Immature natural killer cell (primary cell): ENCODE data around the gene ABCA4. TPM values are rescaled to one million over a fixed set of nuclear protein-coding genes. Genes with fewer than 3 reads are reported as not detected.

Source experiments
- DNase-seq, 3 donors: peaks; one replicate each; pipeline ENCODE4 v3.0.0; 2022; ENCODE audit warnings: mixed read lengths in 1 of 3
- H3K27ac Mint-ChIP-seq, 6 donors: one replicate each; pipeline ENCODE4 v1.8.0; 2020; ENCODE audit warnings: mixed read lengths in 6 of 6, mild to moderate bottlenecking in 5 of 6, inconsistent platforms in 4 of 6, moderate library complexity in 3 of 6
- H3K27me3 Mint-ChIP-seq, 3 donors: one replicate each; pipeline ENCODE4 v1.8.0; 2020 to 2021; ENCODE audit warnings: low read depth in 3 of 3, mild to moderate bottlenecking in 3 of 3, mixed read lengths in 3 of 3, moderate library complexity in 3 of 3, inconsistent platforms in 1 of 3
- H3K36me3 Mint-ChIP-seq, 3 donors: one replicate each; pipeline ENCODE4 v1.8.0; 2020; ENCODE audit warnings: mixed read lengths in 3 of 3, inconsistent platforms in 2 of 3, mild to moderate bottlenecking in 2 of 3
- H3K4me1 Mint-ChIP-seq, 2 donors: one replicate each; pipeline ENCODE4 v1.8.0; 2020; ENCODE audit warnings: inconsistent platforms in 2 of 2, mild to moderate bottlenecking in 2 of 2, mixed read lengths in 2 of 2, moderate library complexity in 1 of 2
- H3K4me3 Mint-ChIP-seq, 5 donors: one replicate each; pipeline ENCODE4 v1.8.0; 2020; ENCODE audit warnings: mild to moderate bottlenecking in 5 of 5, mixed read lengths in 5 of 5, inconsistent platforms in 3 of 5, moderate library complexity in 3 of 5
- H3K9me3 Mint-ChIP-seq, 6 donors: one replicate each; pipeline ENCODE4 v1.8.0; 2020; ENCODE audit warnings: mild to moderate bottlenecking in 6 of 6, mixed read lengths in 6 of 6, inconsistent platforms in 4 of 6, moderate library complexity in 3 of 6
- polyA plus RNA-seq, 3 donors: library from polyadenylated mRNA; unstranded; fragments of 300-500 nt; fragmentation: Illumina TruSeq; gene quantifications; one replicate each; pipeline ENCODE4 v1.2.3, GENCODE V29; 2021

ABCA4 gene
- polyA plus RNA-seq, 3 donors from 2014 or later = 0.08 TPM; not detected in 2

DNA sequence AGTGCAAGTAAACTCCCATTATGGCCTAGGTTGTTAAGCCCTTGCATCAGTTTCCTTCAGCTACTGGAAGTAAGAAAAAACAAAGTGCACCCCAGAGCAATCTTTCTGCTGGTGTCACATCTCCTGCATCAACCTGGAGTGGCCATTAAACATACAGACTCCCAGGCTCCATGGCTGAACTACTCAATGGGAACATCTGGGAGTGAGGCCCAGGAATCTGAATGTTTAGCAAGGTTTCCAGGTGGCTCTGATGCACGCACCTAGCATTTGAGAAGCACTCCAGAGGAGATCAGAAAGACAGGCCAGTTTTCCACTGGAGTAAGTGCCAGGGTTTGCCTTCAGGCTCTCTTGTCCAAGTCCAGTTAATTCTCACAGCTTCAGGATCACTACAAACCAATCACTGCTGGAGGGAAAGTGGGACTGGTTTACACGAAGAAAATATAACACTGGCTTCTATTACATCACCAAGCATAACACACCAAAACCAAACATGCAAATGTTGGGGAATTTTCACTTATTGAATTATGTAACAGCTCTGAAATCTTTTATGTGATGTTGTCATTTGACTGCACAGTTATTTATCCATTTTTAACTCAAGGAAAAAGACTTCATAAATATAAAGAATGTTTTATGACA is 22.3 kb upstream of the ABCA4 start:
- H3K4me3 Mint-ChIP-seq = no peak overlapping the region
- peaks cover 2 to 8% (median 3%) of the 10 kb centered on the region in 3 donors for H3K27me3 Mint-ChIP-seq
- no peak for DNase-seq
- H3K4me1 Mint-ChIP-seq = no peaks in the 10 kb centered on the region
- H3K36me3 Mint-ChIP-seq = no peaks in the 10 kb centered on the region
- H3K27ac Mint-ChIP-seq = no peak overlapping the region
- H3K9me3 Mint-ChIP-seq = peaks cover 0 to 4% (median 0%) of the 10 kb centered on the region in 6 donors

DNA sequence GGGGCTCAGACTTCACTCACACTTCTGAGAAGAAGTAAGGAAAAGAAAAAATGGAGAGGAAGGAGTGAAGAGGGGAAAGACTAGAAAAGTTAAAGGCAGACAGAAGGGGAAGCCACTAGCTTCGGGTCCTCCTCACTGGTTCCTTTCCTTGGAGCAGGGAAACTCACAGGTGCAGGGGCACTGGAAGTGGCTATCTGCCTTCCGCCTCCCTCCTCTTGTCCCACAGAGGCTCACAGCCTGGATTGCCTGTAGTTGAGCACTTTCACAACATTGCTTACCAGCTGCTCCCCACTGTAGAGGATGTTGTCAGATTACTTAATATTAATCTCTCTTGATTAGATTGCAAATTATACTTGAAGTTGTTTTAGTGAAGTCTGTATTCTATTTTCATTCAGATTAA is 21.6 kb upstream of the ABCA4 start:
- H3K27me3 Mint-ChIP-seq = peaks cover 2 to 8% (median 3%) of the 10 kb centered on the region in 3 donors
- no peak overlapping the region for H3K27ac Mint-ChIP-seq
- DNase-seq = no peak
- no peaks in the 10 kb centered on the region for H3K4me1 Mint-ChIP-seq
- H3K4me3 Mint-ChIP-seq = no peak overlapping the region
- no peaks in the 10 kb centered on the region for H3K36me3 Mint-ChIP-seq
- H3K9me3 Mint-ChIP-seq = peaks cover 0 to 4% (median 0%) of the 10 kb centered on the region in 6 donors

DNA sequence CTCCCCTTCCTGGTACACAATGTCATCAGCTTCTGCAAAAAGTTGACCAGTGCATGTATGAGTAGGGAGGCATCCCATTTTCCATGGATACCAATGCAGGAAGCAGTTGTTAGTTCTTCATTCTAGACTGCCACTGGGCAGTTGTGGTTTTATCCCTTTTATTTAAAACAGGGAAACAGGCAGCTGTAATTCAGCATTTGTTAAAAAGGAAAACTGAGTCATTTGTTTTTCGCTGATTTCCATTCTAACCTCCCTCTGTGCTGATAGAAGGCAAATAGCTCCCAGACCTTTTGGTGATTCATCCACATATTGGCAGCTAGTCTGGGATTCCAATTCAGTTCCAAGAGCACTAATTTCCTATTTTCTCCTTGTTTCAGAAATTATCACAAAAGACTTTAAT is 21.1 kb upstream of the ABCA4 start:
- Mint-ChIP-seq H3K4me3 (no peak overlapping the region), H3K27ac (no peak overlapping the region), H3K36me3 (no peaks in the 10 kb centered on the region), H3K4me1 (no peaks in the 10 kb centered on the region), H3K27me3 (peaks cover 2 to 5% (median 3%) of the 10 kb centered on the region in 3 donors), H3K9me3 (peaks cover 0 to 4% (median 0%) of the 10 kb centered on the region in 6 donors)
- DNase-seq = no peak

DNA sequence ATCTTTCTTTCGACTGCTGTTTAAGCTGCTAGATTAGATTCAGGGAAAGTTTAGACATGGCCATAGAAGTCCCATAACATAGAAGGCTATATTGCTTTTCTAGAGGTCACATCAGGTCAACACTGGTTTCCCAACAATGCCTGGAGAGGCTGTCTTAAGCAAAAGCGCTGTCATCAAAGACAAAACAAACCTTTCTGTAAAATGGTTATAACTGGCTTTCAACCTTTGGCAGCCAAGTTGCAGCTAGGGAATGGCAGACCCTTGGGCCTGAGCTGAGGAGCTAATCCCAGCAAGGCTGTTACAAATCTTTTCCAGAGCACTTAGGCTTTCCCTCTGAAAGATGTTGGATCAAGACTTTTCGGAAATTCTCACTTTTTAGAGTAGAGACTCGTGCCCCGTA is 11.2 kb upstream of the ABCA4 start:
- Mint-ChIP-seq H3K36me3 (peaks cover 0 to 4% (median 0%) of the 10 kb centered on the region in 3 donors), H3K27me3 (peaks cover 0 to 6% (median 0%) of the 10 kb centered on the region in 3 donors), H3K4me1 (no peaks in the 10 kb centered on the region), H3K4me3 (no peak overlapping the region), H3K9me3 (peaks cover 0 to 7% (median 2%) of the 10 kb centered on the region in 6 donors), H3K27ac (no peak overlapping the region)
- no peak for DNase-seq

DNA sequence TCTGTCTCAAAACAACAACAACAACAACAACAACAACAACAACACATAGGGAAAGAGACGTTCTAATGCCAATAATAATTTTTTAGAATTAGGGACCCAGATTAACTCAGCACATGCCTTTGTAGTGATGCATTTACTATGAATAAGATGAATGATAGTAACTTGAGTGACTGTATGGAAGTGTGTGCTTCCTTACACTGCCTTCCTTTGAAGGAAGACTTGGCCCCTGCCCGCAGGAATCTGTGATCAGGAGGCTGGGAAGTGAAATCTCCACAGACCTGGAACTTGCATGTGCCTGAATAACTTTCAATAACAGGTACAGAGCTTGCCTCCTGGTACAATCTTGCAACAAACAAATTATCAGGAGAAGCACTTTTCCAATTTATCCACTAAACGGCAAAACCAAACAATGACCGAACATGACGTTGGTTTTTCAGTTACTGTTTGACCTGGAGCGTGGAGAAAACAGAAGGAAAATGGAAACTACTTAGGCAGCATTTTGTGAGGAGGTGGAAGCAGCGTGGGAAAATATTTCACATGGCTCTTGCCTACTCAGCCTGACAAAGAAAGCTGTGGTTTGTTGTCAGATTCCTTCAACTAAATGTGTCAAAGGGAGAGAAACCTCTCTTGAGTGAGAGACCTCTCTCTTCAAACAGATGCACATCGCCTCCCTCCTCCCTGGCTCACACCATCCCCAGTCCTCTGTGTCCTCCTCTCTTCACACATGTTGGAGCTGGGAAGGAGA is 10.1 kb upstream of the ABCA4 start:
- H3K9me3 Mint-ChIP-seq = peaks cover 0 to 7% (median 2%) of the 10 kb centered on the region in 6 donors
- H3K4me3 Mint-ChIP-seq = no peak overlapping the region
- H3K27me3 Mint-ChIP-seq = peaks cover 0 to 4% (median 0%) of the 10 kb centered on the region in 3 donors
- H3K36me3 Mint-ChIP-seq = peaks cover 0 to 4% (median 0%) of the 10 kb centered on the region in 3 donors
- H3K4me1 Mint-ChIP-seq = no peaks in the 10 kb centered on the region
- no peak for DNase-seq
- no peak overlapping the region for H3K27ac Mint-ChIP-seq

DNA sequence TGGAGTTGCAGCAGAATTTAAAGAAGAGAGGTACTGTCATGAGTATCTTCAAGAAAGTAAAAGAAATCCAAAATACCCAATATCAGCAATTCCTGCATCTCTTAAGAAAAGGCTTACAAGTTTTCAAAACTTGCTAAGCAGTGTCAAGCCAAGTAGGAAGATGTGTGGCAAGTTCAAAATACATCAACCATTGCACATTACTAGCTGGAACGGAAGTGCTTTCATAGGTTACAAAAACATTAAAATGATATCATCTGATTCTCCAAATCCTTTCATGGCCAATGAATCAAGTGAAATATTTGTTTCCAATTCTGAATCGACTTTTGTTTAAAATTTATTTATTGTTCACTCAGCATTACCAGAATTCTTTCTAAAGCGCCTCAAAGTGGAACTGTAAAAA is 5.7 kb upstream of the ABCA4 start:
- Mint-ChIP-seq H3K4me3 (no peak overlapping the region), H3K27ac (no peak overlapping the region), H3K4me1 (no peaks in the 10 kb centered on the region), H3K36me3 (no peaks in the 10 kb centered on the region), H3K27me3 (peaks cover 0 to 5% (median 2%) of the 10 kb centered on the region in 3 donors), H3K9me3 (peaks cover 0 to 2% (median 0%) of the 10 kb centered on the region in 6 donors)
- no peak for DNase-seq

DNA sequence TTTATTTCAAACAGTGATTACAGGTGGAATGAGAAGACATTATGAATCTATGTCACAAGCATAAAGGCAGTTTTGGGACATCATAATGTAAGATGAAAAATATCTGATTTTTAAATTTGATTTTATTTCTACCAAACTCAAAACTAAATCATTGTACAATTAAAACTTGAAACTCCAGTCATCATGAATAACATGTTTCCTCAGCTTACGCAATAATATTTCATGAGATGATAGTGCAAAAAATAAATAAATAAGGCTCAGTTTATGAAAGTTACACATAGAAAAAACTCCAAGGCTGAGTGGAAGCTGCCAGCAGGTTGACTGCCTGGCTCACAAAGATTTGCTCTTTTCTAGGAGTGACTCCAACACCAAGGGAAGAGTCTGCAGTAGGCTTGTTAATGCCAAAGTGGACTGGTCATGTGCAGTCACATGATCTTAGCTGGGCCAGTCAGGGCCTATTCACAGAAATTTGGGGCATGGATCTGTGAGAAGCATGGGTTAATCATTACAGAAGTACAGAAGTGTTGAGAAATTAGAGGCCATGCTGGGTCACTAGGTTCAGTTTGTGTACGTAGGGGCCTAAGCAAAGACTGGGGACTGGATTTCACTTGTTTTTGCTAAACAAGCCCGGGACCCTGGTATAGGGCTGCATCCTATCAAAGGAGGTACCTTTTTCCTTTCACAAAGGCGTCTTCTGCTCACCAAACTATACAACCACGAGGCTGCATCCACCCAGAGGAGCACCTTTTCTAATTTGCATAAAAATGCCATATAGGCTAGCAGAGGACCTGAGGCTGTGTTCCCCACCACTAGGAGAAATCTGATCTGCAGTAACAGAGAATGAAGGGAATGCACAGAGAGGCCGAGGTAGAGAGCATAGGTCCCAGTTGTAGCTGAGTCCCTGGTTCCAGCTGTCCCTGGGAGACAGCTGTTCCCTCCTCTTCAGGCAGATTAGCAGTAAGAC is 4.9 kb upstream of the ABCA4 start:
- no peak overlapping the region for H3K4me3 Mint-ChIP-seq
- H3K4me1 Mint-ChIP-seq = no peaks in the 10 kb centered on the region
- DNase-seq = no peak
- H3K27ac Mint-ChIP-seq = no peak overlapping the region
- H3K9me3 Mint-ChIP-seq = peaks cover 0 to 2% (median 0%) of the 10 kb centered on the region in 6 donors
- peaks cover 0 to 6% (median 2%) of the 10 kb centered on the region in 3 donors for H3K27me3 Mint-ChIP-seq
- no peaks in the 10 kb centered on the region for H3K36me3 Mint-ChIP-seq

DNA sequence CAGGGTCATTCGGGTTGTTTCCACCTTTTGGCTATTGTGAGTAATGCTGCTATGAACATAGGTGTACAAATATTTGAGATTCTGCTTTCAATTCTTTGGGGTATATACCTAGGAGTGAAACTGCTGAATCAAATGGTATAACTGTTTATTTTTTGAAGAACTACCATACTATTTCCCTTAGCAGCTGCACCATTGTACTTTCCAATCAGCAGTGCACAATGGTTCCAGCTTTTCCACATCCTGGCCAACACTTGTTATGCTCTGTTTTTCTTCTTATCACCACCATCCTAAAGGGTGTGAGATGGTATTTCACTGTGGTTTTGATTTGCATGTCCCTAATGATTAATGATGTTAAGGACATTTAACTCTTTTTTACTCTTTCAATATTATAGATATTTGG is 3.6 kb upstream of the ABCA4 start:
- H3K36me3 Mint-ChIP-seq = no peaks in the 10 kb centered on the region
- H3K27ac Mint-ChIP-seq = no peak overlapping the region
- no peak overlapping the region for H3K4me3 Mint-ChIP-seq
- H3K9me3 Mint-ChIP-seq = no peaks in the 10 kb centered on the region
- no peak for DNase-seq
- H3K4me1 Mint-ChIP-seq = no peaks in the 10 kb centered on the region
- peaks cover 0 to 6% (median 2%) of the 10 kb centered on the region in 3 donors for H3K27me3 Mint-ChIP-seq

DNA sequence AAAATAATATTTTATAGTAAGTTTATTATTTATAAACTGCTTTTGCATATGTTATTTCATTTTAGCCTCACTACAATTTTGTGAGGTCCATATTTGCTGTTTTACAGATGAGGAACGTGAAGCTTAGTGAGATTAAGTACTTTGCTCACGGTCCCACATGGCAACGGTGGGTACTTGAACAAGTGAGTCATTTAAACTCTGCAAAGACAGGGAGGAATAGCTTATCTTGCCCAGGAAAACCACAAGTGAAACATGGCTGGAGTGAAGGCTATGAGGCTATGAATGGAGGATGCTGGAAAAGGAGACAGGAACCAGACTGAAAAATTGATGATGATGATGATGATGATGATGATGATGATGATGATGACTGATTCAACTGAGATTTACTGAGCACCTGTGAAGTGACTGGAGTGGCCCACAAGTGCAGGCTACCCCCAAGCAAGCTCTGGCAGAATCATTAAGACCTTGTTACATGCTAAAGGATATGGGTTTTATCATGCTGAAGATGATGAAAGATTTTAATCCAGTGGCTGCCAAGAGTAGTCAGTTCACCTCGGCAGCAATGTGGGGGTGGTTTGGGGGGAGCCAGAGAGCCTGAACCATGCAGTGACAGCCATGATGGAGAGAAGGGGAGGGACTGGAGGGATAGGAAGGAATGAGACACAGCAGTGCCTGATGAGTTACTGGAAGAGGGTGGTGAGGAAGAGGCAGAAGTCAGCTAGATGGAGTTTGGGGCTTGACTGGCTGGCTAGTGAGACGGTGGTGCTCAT is 1.4 kb upstream of the ABCA4 start:
- H3K4me3 Mint-ChIP-seq = no peak overlapping the region
- DNase-seq = no peak
- no peak overlapping the region for H3K27ac Mint-ChIP-seq
- H3K27me3 Mint-ChIP-seq = peaks cover 0 to 8% (median 4%) of the 10 kb centered on the region in 3 donors
- H3K4me1 Mint-ChIP-seq = no peaks in the 10 kb centered on the region
- H3K36me3 Mint-ChIP-seq = no peaks in the 10 kb centered on the region
- no peaks in the 10 kb centered on the region for H3K9me3 Mint-ChIP-seq

DNA sequence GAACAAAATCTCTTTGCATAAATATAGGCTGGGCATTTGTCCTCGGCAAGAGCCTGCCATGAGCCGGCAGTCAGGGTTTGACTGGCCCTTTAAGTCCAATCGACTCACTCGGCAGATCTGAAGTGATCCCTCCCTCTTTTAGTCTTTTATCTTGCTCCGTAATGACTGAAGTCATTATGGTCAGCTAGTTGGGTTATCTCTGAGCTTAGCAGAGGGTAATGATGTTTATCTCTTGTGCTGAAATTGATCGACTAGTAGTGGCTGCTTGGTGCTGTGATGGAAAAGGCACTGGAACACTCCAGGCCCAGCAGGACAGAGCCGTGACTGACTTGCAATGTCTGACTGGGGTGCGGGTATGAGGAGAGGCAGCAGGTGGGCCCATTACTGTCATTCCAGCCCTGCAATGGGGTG is 468 bp upstream of the ABCA4 start:
- Mint-ChIP-seq H3K4me3 (no peak overlapping the region), H3K9me3 (no peaks in the 10 kb centered on the region), H3K27ac (no peak overlapping the region), H3K27me3 (peaks cover 0 to 8% (median 4%) of the 10 kb centered on the region in 3 donors), H3K36me3 (no peaks in the 10 kb centered on the region), H3K4me1 (no peaks in the 10 kb centered on the region)
- no peak for DNase-seq

DNA sequence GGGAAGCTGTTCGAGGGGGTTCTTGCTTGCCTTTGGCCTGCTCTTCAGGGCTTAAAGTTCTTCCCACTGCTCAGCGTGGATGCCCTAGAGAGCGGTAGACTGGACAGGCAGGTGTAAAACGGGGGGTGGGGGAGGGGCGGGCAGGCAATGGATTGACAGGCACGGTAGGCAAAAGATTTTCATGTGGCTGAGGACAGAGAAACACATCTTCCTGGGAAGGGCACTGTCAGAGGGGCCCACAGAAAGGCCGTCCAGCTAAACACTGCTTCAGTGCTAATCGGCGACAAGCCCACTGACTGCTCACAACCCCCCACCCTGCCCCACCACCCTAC is 412 bp downstream of the ABCA4 start:
- DNase-seq = no peak
- Mint-ChIP-seq H3K27ac (no peak overlapping the region), H3K4me3 (no peak overlapping the region), H3K4me1 (no peaks in the 10 kb centered on the region), H3K9me3 (no peaks in the 10 kb centered on the region), H3K27me3 (peaks cover 0 to 8% (median 4%) of the 10 kb centered on the region in 3 donors), H3K36me3 (no peaks in the 10 kb centered on the region)

DNA sequence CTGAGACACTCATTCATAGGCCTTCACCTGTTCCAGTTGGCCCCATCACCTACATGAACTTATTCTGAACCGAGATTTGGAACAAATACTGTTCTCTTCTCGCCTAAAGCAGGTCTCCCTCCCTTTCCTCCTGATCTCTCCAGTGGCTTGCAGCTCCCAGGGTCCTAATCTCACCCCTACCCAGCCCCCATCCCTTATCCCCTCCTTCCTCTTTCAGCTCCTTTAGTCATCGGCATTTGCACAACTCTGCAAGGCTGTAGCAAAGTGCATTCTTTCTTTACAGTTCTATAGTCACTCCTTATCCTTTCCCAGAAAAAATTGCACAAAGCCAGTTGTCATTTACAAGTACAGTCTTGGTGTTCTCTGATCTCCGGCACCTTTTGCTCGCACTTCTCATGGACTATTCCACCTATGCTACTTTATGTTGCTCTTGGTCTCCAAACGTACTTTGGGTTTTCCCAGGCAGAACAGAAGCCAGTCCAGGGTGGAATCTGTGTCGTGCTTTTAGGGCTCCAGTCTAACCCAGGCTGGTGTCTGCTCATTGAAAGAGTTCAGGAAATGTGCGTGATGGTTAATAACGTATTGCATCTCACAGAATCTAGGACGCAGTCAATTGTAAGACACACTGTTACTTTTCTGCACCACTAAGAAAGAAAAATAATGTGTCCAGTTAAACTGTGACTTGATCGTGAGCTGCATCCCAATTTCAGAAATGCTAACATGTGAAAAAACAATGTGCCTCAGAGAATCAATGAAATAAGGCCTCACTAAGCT is 965 bp downstream of the ABCA4 start:
- H3K36me3 Mint-ChIP-seq = no peaks in the 10 kb centered on the region
- no peak overlapping the region for H3K27ac Mint-ChIP-seq
- H3K9me3 Mint-ChIP-seq = no peaks in the 10 kb centered on the region
- H3K4me1 Mint-ChIP-seq = no peaks in the 10 kb centered on the region
- H3K4me3 Mint-ChIP-seq = no peak overlapping the region
- no peak for DNase-seq
- peaks cover 0 to 8% (median 4%) of the 10 kb centered on the region in 3 donors for H3K27me3 Mint-ChIP-seq

DNA sequence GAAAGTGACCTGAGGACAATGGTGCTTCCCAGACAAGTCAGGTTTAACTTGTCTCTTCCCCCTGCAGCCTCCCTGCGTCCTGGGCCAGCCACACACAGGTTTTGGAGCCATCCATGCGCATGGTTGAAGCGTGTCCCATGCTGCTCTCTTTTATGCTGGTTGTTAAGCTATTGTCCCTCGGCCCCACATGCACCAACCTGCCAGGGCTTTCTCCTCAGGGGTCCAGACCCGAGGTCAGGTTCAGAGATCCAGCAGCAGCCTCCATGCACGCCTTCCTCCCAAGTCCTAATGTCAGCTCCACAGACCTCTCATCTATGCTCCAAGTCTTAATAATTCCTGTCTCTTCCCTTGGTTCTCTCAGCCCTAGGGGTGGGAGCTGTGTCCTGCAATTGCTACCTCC is 1.6 kb downstream of the ABCA4 start:
- no peak overlapping the region for H3K27ac Mint-ChIP-seq
- peaks cover 0 to 8% (median 4%) of the 10 kb centered on the region in 3 donors for H3K27me3 Mint-ChIP-seq
- no peak overlapping the region for H3K4me3 Mint-ChIP-seq
- H3K9me3 Mint-ChIP-seq = no peaks in the 10 kb centered on the region
- no peak for DNase-seq
- H3K4me1 Mint-ChIP-seq = no peaks in the 10 kb centered on the region
- no peaks in the 10 kb centered on the region for H3K36me3 Mint-ChIP-seq
